Islet precursor cell (in vitro differentiated cells): ENCODE measurements around the gene ARRB2.
A peak's percentile ranks its signal among the peaks of the same experiment; 100 is the strongest.
"Not testable (repeated sequence)": the region's sequence is repeated elsewhere in the genome, so short reads cannot be mapped to it uniquely, and the experiment has no call there.

ENCODE experiments used
- DNase-seq: peaks from one replicate; pipeline ENCODE4 v3.0.0-alpha.2; 2018

The ARRB2 gene

GRCh38 chr17:4703330-4703691 is 7.1 kb upstream of the ARRB2 start:
- no peak for DNase-seq

GRCh38 chr17:4704574-4704907 is 5.9 kb upstream of the ARRB2 start:
- DNase-seq = not testable (repeated sequence)

- DNase-seq = no peak
Observed at GRCh38 chr17:4704991-4705390, 5.4 kb upstream of the ARRB2 start.

- DNase-seq = no peak
Observed at GRCh38 chr17:4706121-4706520, 4.3 kb upstream of the ARRB2 start.

GRCh38 chr17:4708436-4708835 is 2.0 kb upstream of the ARRB2 start:
- DNase-seq = peak; percentile 61

- DNase-seq = no peak
Observed at GRCh38 chr17:4710693-4711634, 532 bp downstream of the ARRB2 start.

GRCh38 chr17:4711661-4712181 is 1.3 kb downstream of the ARRB2 start:
- DNase-seq = no peak

- DNase-seq = no peak
Observed at GRCh38 chr17:4712526-4712925, 2.1 kb downstream of the ARRB2 start.

GRCh38 chr17:4714340-4715062 is 4.1 kb downstream of the ARRB2 start:
- DNase-seq = not testable (repeated sequence)

GRCh38 chr17:4715063-4715744 is 4.8 kb downstream of the ARRB2 start:
- DNase-seq = no peak

- DNase-seq = no peak
Observed at GRCh38 chr17:4716081-4716480, 5.6 kb downstream of the ARRB2 start.

- no peak for DNase-seq
Observed at GRCh38 chr17:4717791-4718190, 7.4 kb downstream of the ARRB2 start.

- DNase-seq = no peak
Observed at GRCh38 chr17:4718276-4718675, 7.8 kb downstream of the ARRB2 start.

- no peak for DNase-seq
Observed at GRCh38 chr17:4719146-4719545, 8.7 kb downstream of the ARRB2 start.

GRCh38 chr17:4719684-4720221 is 9.3 kb downstream of the ARRB2 start:
- no peak for DNase-seq

GRCh38 chr17:4720787-4721186 is 10.4 kb downstream of the ARRB2 start:
- DNase-seq = no peak

- no peak for DNase-seq
Observed at GRCh38 chr17:4721203-4722135, 11.0 kb downstream of the ARRB2 start.

GRCh38 chr17:4722678-4723240 is 12.3 kb downstream of the ARRB2 start:
- no peak for DNase-seq

GRCh38 chr17:4724650-4725049 is 14.2 kb downstream of the ARRB2 start:
- DNase-seq = no peak

GRCh38 chr17:4725646-4726310 is 15.3 kb downstream of the ARRB2 start:
- no peak for DNase-seq

- no peak for DNase-seq
Observed at GRCh38 chr17:4728124-4728523, 17.7 kb downstream of the ARRB2 start.
